Thoracic aorta (tissue), 2 donors: ENCODE data around the gene CCDC160. TPM values are rescaled to one million over a fixed set of nuclear protein-coding genes. Genes with fewer than 3 reads are reported as not detected.

Source experiments
- ATAC-seq: fragments of 150-250 bp; one replicate; pipeline ENCODE4 v1.8.0; 2017; ENCODE audit warnings: low read depth; ENCODE audit not compliant: insufficient number of reproducible peaks, low FRiP score
- DNase-seq: peaks from one replicate; pipeline ENCODE4 v3.0.0-alpha.2; 2020; ENCODE audit warnings: low spot score
- H3K27ac ChIP-seq, 2 donors: fragments of 200-600 bp; sonication (generic); 1 replicate in 1 of 2; 2 replicates in 1 of 2; pipeline ENCODE4 v1.5.1; 2016; ENCODE audit warnings: mild to moderate bottlenecking in 2 of 2, moderate library complexity in 2 of 2
- H3K27me3 ChIP-seq: fragments of 200-600 bp; sonication (generic); replicated peaks from 2 replicates; pipeline ENCODE4 v1.6.0; 2016; ENCODE audit warnings: mild to moderate bottlenecking; ENCODE audit not compliant: insufficient read depth
- H3K36me3 ChIP-seq: fragments of 200-600 bp; sonication (generic); one replicate; pipeline ENCODE4 v1.5.1; 2016
- H3K4me1 ChIP-seq, 2 donors: fragments of 200-600 bp; sonication (generic); 1 replicate in 1 of 2; 2 replicates in 1 of 2; pipeline versions ENCODE4 v1.5.1 to v1.6.0; 2016; ENCODE audit warnings: low read depth in 2 of 2, mild to moderate bottlenecking in 1 of 2; ENCODE audit not compliant: control insufficient read depth in 1 of 2
- H3K4me3 ChIP-seq: fragments of 200-600 bp; sonication (generic); 2 replicates; pipeline ENCODE4 v1.5.1; 2016; ENCODE audit warnings: mild to moderate bottlenecking
- H3K9me3 ChIP-seq: fragments of 200-600 bp; sonication (generic); 2 replicates; pipeline ENCODE4 v1.5.1; 2016
- CTCF ChIP-seq: fragments of 200-600 bp; sonication (generic); IDR thresholded peaks from one replicate; pipeline ENCODE4 v1.5.1; 2019; ENCODE audit warnings: antibody characterized with exemption
- total RNA-seq, 2 donors: library from RNA; depleted of rRNA; stranded (reverse); fragments of >200 nt; gene quantifications; one replicate each; pipeline versions ENCODE4 v1.1.0 to v1.2.3, GENCODE V29; 2016

Gene CCDC160
- under 1 TPM in 1 of 2 donors, not detected in 1; 0.41 TPM for total RNA-seq

DNA sequence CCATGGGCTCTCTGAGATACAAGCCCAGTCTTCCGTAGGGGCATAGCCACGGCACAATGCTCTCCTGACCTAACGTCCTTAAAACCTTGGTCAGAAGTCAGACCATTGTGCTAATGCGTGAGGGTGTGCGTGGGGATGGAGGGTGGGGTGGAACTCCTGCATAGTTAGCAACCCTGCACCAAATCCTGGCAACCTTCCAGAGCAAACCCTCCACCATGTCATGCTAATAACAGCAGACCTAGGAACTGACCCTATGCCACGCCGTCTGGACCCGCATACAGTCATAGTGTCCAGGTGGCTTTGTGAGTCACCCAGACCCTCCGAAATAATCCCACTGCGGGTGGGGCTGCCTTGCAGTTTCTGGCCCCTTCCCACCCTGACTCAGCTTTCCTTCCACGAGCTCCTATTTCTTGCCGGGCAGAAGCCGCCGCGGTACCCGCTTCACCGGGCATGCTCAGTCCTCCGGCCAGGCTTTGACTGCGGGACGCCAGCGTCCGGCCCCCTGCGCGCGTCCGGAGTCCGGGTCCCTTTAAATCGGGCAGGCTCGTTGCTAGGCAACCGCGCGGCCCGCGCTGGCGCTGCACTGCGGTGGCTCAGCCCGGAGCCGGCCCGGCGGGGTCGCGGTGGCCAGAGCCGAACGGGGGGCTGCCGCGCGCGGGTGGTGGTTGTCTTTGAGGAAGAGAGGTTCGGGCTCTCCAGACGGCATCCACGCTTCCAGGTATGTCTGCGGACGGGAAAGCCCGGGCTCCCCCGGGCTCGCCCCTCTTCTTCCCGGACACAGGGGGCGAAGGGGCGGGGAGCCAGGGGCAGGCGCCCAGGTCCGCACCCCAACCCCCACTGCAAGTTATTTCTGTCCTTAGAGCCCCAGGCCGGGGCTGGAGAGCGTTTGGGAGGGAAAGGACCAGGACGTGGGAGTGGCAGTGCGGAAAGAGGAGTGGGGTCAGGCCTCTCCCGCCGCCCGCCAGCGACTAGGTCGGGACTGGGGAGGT lies at the start of gene CCDC160:
CCDC160 (plus strand) TSS at position 557 of the 989 bp plus-strand sequence. CDS start 7,619 bp downstream, outside the sequence.
- no peaks in the 10 kb centered on the region for H3K36me3 ChIP-seq
- H3K9me3 ChIP-seq = no peaks in the 10 kb centered on the region
- DNase-seq = no peak
- H3K27ac ChIP-seq = no peak within 1 kb of the TSS
- no peaks in the 10 kb centered on the region for H3K4me1 ChIP-seq
- ATAC-seq = no peak
- H3K27me3 ChIP-seq = no peaks in the 10 kb centered on the region
- no peak for TF ChIP-seq CTCF
- peak within 1 kb of the TSS; percentile 63 for H3K4me3 ChIP-seq

DNA sequence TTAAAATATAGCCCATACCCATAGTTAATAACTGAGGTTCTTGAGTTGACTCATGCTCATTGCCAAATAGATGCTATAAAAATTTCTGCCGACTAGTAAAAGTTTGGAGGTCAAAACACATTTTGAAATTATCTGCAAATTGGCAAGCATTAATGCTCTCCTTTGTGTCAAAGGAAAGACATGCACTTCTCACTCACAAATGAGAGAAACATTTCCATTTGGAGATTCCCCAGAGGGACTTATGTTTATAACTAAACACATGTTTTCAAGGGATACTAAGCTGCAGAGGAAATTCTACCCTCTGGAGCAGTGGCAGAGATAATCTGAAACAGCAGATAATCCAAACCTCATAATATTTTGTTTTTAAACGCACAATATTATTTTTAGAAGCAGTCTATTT lies 45.7 kb upstream of the CCDC160 start:
- Histone ChIP-seq H3K27ac (no peak overlapping the region), H3K27me3 (no peaks in the 10 kb centered on the region), H3K4me3 (no peak overlapping the region), H3K36me3 (no peaks in the 10 kb centered on the region), H3K4me1 (no peaks in the 10 kb centered on the region), H3K9me3 (no peaks in the 10 kb centered on the region)
- ATAC-seq = no peak
- no peak for TF ChIP-seq CTCF
- no peak for DNase-seq

- Histone ChIP-seq H3K4me1 (no peaks in the 10 kb centered on the region), H3K36me3 (no peaks in the 10 kb centered on the region), H3K4me3 (no peak overlapping the region), H3K27ac (no peak overlapping the region), H3K27me3 (no peaks in the 10 kb centered on the region), H3K9me3 (no peaks in the 10 kb centered on the region)
- ATAC-seq = no peak
- no peak for TF ChIP-seq CTCF
- DNase-seq = no peak
Measured at GRCh38 chrX:134194915-134195314, 42.1 kb upstream of the CCDC160 start.

DNA sequence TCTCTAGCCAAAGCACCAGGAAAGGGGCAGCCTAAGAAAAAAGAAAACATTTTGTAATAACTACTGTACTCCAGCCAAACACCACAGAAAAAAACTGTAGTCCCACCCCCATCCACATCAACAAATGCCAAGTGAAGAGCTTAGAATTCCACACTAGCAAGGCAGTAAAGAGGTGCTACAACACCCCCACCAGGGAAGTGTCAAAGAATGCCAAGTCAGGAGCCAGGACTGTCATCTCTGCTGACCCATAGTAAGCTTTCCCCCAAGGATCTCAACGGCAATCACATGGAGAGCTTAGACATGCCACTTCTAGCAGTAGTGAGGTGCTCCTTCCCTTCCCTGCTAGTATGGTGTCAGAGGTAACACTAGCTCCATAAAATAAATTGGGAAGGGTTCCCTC lies 34.4 kb upstream of the CCDC160 start:
- no peaks in the 10 kb centered on the region for H3K36me3 ChIP-seq
- no peaks in the 10 kb centered on the region for H3K9me3 ChIP-seq
- H3K27me3 ChIP-seq = no peaks in the 10 kb centered on the region
- ATAC-seq = no peak
- no peak overlapping the region for H3K4me3 ChIP-seq
- H3K4me1 ChIP-seq = no peaks in the 10 kb centered on the region
- H3K27ac ChIP-seq = no peak overlapping the region
- DNase-seq = no peak
- TF ChIP-seq CTCF = no peak

GRCh38 chrX:134206221-134206620 lies 30.8 kb upstream of the CCDC160 start:
- DNase-seq = no peak
- no peaks in the 10 kb centered on the region for H3K9me3 ChIP-seq
- no peaks in the 10 kb centered on the region for H3K36me3 ChIP-seq
- no peak overlapping the region for H3K4me3 ChIP-seq
- H3K27ac ChIP-seq = no peak overlapping the region
- no peak for TF ChIP-seq CTCF
- ATAC-seq = no peak
- no peaks in the 10 kb centered on the region for H3K4me1 ChIP-seq
- H3K27me3 ChIP-seq = no peaks in the 10 kb centered on the region
